ENCODE results near the gene PCTP.
A peak's percentile ranks its signal among the peaks of the same experiment; 100 is the strongest.

PCTP gene

GRCh38 chr17:55750750-55751657, at the start of gene PCTP:
Gene PCTP (plus strand): TSS chr17:55751051. CDS start chr17:55751104, 53 bp downstream.
- peak; percentile 50 to 56 for DNase-seq (ENCODE audit: low read depth in 2 of 2)

DNA sequence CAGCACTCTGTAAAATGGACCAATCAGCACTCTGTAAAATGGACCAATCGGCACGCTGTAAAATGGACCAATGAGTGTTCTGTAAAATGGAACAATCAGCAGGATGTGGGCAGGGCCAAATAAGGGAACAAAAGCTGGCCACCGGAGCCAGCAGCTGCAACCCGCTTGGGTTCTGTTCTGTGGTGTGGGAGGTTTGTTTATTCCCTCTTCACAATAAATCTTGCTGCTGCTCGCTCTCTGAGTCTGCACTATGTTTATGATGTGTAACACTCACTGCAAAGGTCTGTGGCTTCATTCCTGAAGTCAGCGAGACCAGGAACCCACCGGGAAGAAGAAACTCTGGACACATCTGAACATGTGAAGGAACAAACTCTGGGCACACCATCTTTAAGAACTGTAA, 48.7 kb upstream of the PCTP start:
- no peak for DNase-seq (ENCODE audit: low read depth in 2 of 2)

DNA sequence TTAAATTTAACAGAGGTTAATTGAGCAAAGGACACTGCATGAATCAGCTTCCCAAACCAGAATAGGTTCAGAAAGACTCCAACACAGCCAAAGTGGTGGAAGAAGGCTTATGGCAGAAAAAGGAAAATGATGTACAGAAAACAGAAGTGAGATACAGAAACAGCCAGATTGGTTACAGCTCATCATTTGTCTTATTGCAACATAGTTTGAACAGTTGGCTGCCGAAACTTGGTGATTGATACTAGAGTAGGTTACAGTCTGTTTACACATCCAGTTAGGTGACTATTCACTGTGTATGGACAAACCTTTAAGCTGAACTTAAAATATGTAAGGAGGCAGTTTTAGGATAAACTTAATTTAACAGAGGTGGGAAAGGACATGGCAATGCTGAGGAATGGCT, 46.5 kb upstream of the PCTP start:
- no peak for DNase-seq (ENCODE audit: low read depth in 2 of 2)

DNA sequence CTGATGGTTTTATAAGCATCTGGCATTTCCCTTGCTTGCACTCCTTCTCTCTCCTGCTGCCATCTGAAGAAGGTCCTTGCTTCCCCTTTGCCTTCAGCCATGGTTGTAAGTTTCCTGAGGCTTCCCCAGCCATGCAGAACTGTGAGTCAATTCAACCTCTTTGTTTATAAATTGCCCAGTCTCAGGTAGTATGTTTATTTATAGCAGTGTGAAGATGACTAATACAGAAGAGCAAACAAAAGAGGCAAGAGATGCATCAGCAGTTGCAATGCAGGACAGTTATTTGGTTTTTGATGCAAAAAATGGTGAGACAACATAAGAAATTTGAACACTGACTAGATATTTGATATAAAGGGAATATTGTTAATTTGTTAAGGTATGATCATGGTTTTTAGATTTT, 45.0 kb upstream of the PCTP start:
- DNase-seq (ENCODE audit: low read depth in 2 of 2): no peak

DNA sequence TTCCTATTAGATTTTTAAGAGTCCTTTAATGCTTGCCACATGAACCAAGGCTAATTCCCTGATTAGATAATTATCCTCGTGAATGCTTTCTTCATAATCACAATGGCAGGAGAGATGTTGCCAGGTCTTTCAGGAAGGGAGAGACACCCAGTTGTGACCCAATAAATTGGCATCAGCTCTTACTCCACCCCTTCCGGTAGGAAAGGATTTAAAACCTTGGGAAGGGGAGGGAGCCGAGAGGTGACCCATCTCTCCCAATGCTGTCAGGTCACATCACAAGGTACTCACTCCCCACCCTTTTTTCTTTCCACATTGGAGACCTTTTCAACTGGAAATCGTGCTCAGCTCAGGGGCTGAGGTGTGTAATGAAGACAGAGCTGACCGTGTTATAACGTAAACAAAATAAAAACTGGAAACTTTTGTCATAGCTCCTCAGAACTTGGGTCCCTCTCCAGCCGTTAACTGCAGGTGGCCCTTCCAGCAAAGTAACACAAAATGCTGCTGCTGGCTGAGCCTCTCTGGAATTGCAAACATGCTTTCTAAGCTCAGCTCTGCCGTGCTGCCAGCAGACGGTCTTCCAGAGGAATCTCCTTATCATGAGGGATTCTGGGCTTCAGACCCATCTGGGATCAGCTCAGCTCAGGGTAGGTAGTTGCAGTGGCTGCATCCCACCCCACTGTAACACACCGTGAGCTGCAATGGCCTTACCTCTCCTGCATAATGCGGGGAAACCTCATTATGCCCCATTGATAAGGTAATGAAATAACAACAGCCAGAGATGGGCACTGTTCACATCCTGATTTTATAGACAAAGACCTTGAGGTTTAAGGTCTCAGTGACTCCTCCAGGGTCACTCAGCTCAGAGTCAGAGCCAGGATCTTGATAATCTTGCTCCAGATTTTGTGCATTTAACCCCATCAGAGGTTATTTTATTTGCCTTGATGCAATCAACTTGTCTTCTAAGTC, 43.8 kb upstream of the PCTP start:
- no peak for DNase-seq (ENCODE audit: low read depth in 2 of 2)

- no peak for DNase-seq (ENCODE audit: low read depth in 2 of 2)
Measured at GRCh38 chr17:55708175-55708974, 42.5 kb upstream of the PCTP start.

- no peak for DNase-seq (ENCODE audit: low read depth in 2 of 2)
Measured at GRCh38 chr17:55709440-55709839, 41.4 kb upstream of the PCTP start.

- DNase-seq (ENCODE audit: low read depth in 2 of 2): no peak
Measured at GRCh38 chr17:55709984-55710383, 40.9 kb upstream of the PCTP start.

GRCh38 chr17:55710410-55710809, 40.4 kb upstream of the PCTP start:
- no peak for DNase-seq (ENCODE audit: low read depth in 2 of 2)

DNA sequence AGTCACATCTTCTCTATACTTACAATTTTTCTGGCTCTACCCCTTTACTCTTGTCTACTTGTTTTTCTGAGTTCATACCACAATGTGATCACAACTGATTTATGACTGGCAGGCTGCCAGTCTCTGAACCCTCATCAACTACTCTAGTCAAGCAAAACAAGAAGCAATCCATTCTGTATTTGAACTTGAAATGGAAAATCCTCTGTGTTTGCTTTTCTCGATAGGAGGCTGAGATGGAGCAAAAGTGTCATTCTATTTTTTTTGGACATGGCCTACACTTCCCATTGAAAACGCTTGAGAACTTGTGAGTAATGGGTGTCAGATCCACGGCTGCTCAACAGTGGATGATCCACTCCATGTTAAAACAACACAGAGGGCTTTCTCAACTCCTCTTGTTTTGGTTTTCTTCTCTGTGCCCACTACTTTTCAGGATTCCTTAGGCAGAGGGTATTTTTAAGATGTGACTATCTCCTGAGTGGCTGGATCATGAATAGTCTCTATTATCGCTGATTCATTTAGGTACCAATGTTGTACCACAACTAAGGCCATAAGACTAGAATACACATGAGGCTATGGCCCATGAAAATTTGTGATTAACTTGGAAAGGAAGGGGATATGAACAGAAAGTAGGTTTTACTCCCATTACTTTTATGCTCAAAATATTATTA, 39.9 kb upstream of the PCTP start:
- no peak for DNase-seq (ENCODE audit: low read depth in 2 of 2)

DNA sequence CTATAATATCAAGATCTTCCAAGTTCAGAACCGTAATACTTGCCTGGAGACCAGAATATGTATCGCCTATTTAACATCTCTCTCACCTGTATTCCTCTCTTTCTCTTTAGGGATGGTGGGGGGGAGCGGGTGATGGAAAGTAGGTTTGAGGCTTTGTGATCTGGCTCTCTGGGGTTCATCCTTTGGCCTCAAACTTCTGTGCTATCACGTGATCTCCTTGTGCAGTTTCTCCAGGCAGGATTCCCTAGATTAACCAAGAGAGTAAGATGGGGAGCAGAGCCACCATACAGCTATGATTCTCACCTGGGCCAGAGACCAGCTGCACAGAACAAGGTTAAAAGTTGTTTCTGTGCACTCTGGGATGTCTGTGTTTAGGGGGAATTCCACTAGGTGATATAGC, 33.4 kb upstream of the PCTP start:
- DNase-seq (ENCODE audit: low read depth in 2 of 2): no peak

DNA sequence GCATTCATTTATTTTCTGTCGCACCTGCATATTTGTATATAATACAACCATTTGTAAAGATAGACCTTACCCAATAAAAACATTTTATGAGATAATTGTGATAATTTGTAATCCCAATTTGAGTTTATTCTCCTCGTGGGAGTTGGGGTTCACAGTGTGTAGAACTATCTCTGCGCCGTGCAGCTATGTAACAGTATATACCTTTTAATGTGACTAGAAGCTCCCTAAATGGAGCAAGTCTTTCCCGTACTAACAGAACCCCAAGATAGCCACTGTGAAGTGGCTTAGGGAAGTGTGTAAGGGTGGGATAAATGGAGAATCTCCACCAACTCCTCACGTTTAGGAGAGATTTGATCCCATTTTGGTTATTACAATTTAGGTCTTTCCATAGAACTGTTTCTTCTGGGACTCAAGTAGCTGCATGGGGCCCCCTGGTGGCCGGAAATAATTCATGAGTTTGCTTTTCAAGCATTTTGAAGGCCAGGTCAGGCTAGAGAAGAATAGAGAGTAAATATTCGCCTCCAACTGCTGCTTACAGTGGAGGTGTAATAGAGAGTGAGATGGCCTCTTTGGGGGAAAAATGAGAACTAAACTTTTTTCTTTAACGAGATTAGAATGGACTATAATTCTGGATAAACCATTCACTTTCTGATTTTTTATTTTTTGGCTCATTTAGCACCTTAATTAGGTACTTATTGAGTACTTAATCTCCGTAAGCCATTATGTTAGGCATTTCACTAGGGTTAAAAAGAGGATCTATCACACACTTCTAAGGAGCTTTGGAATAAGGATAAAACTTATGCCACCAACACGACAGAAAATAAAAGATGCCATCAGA, 32.7 kb upstream of the PCTP start:
- DNase-seq (ENCODE audit: low read depth in 2 of 2): peak in 1 of 2 donors; percentile 38

GRCh38 chr17:55720919-55721836, 29.7 kb upstream of the PCTP start:
- DNase-seq (ENCODE audit: low read depth in 2 of 2): no peak

GRCh38 chr17:55722016-55722736, 28.7 kb upstream of the PCTP start:
- no peak for DNase-seq (ENCODE audit: low read depth in 2 of 2)

GRCh38 chr17:55722742-55723487, 27.9 kb upstream of the PCTP start, which contains the start of gene TMEM100:
Gene TMEM100 (minus strand): TSS chr17:55722864. CDS start chr17:55721070, 1,794 bp downstream.
- DNase-seq (ENCODE audit: low read depth in 2 of 2): no peak

DNA sequence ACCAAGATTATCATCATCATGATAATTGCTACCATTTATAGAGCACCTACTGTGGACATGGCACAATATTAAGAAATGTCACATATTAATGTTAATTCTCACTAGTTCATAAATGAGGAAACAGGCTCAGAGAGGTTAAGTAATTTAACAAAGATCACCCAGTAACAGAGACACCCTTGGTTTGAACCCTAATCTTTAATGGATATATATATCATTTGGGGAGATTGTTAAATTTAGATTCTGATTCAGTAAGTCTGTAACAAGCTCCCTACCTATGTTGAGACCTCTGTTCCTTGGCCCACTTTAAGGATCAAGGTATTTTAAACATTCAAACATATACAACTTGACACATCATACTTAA, 27.4 kb upstream of the PCTP start:
- no peak for DNase-seq (ENCODE audit: low read depth in 2 of 2)

DNA sequence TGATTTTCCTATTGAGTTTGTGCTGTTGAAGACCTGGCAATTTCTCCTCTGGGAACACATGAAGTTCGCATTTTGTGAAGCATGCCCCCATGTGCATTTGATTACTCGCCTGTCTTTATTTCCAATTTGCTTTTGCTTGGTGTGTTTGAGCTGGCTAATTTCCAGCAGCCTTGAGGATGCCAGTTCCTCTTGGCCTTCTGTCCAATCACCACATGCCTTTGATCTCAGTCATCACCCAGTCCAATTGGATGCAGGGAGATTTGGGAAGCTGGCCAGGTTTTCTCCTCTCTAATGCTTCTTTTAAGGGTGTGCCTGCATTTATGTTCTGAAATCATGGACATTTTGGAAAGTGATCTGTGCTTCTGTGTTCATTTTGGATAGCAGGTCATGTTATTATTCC, 24.4 kb upstream of the PCTP start:
- DNase-seq (ENCODE audit: low read depth in 2 of 2): no peak

DNA sequence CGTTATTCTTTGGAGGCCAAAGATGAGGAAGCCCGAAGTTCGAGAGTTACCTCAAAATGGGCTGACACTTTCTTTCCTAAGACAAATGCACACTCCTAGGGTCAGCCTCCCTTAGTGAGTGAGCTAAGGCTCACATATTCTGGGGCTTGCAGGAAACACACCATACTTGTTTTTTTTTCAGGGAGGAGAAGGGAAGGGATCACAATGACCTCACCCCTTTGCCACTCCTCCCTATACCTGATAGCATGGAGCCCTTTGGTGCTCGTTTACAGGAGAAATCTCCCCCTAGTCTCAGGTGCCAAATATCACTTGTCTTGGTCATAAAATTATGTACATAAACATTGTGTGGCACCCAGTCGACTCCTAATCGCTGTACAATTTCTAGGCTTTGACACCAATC, 23.6 kb upstream of the PCTP start:
- no peak for DNase-seq (ENCODE audit: low read depth in 2 of 2)
